Lung (tissue), 12 donors: ENCODE measurements around the gene RNU1-4. TPM values are rescaled to one million over a fixed set of nuclear protein-coding genes. Genes with fewer than 3 reads are reported as not detected.
A peak's percentile ranks its signal among the peaks of the same experiment; 100 is the strongest.
"Not testable (repeated sequence)": the region's sequence is repeated elsewhere in the genome, so short reads cannot be mapped to it uniquely, and the experiment has no call there.

Experiments used
- ATAC-seq: fragments of 200-7000 bp; cut with Tn5 transposase; one replicate; pipeline ENCODE4 v1.9.1; 2020; ENCODE audit warnings: moderate number of reproducible peaks; ENCODE audit not compliant: insufficient read depth, low FRiP score
- DNase-seq, 3 donors: peaks; one replicate each; pipeline ENCODE4 v3.0.0-alpha.2; 2013 to 2017
- H3K27ac ChIP-seq, 2 donors: one replicate each; pipeline ENCODE4 v1.5.1; 2013; ENCODE audit warnings: mild to moderate bottlenecking in 2 of 2, moderate library complexity in 2 of 2, control low read depth in 1 of 2, inconsistent platforms in 1 of 2, low read depth in 1 of 2, low read length in 1 of 2
- H3K27me3 ChIP-seq, 3 donors: one replicate each; pipeline ENCODE4 v1.5.1; 2013; ENCODE audit warnings: low read length in 2 of 3; ENCODE audit not compliant: control insufficient read depth in 3 of 3, insufficient read depth in 3 of 3
- H3K36me3 ChIP-seq, 4 donors: one replicate each; pipeline ENCODE4 v1.5.1; 2013; ENCODE audit warnings: low read length in 4 of 4, mild to moderate bottlenecking in 1 of 4, moderate library complexity in 1 of 4; ENCODE audit not compliant: control insufficient read depth in 4 of 4, insufficient read depth in 4 of 4
- H3K4me1 ChIP-seq, 5 donors: one replicate each; pipeline ENCODE4 v1.5.1; 2013; ENCODE audit warnings: low read length in 5 of 5, mild to moderate bottlenecking in 2 of 5, moderate library complexity in 1 of 5; ENCODE audit not compliant: control insufficient read depth in 5 of 5, insufficient read depth in 5 of 5
- H3K4me3 ChIP-seq: one replicate; pipeline ENCODE4 v1.5.1; 2013; ENCODE audit warnings: mild to moderate bottlenecking, control low read depth, moderate library complexity
- H3K9ac ChIP-seq, 2 donors: one replicate each; pipeline ENCODE4 v1.5.1; 2013; ENCODE audit warnings: low read length in 2 of 2, control low read depth in 1 of 2; ENCODE audit not compliant: insufficient read depth in 1 of 2
- H3K9me3 ChIP-seq, 4 donors: one replicate each; pipeline ENCODE4 v1.5.1; 2013; ENCODE audit warnings: low read length in 3 of 4, mild to moderate bottlenecking in 1 of 4, moderate library complexity in 1 of 4; ENCODE audit not compliant: control insufficient read depth in 4 of 4, insufficient read depth in 3 of 4
- WGBS, 2 donors: extraction: QIAGEN DNeasy Blood & Tissue Kit; methylation state at CpG; one replicate each; pipeline ENCODE4 v1.1.7; 2013; 5-methylcytosine and 5-hydroxymethylcytosine counted together
- polyA plus RNA-seq, 2 donors: library from polyadenylated mRNA; stranded (reverse); fragments of 200-250 nt; gene quantifications; one replicate each; pipeline ENCODE4 v1.2.1, GENCODE V29; 2013
- total RNA-seq, 2 donors: library from RNA; depleted of rRNA in 1 of 2; stranded (reverse); fragments of >200 nt in 1 of 2; gene quantifications; one replicate each; pipeline ENCODE4 v1.2.1, GENCODE V29; 2014 to 2021
- TF ChIP-seq, protein P1 (sequence below): IDR thresholded peaks from 2 replicates; pipeline ENCODE4 v1.5.1; 2012; ENCODE audit warnings: mild to moderate bottlenecking; ENCODE audit errors: control extremely low read depth, extremely low read depth
- donor health status: control.
- donor health status: control.
- donor health status: Bipolar disorder and iron deficiency.
- donor health status: healthy.
- donor health status: DM: yes; HTN: yes; CAD: no.

The RNU1-4 gene
- total and polyA plus RNA-seq, 4 donors = under 0.01 to 3,134 TPM; not detected in 2

GRCh38 chr1:16727190-16728111, 12.9 kb upstream of the RNU1-4 start:
- no peak overlapping the region for H3K27ac ChIP-seq
- H3K4me1 ChIP-seq = no peaks in the 10 kb centered on the region
- peaks cover 0 to 20% (median 0%) of the 10 kb centered on the region in 3 donors for H3K27me3 ChIP-seq
- no peak overlapping the region for H3K9ac ChIP-seq
- no peak overlapping the region for H3K4me3 ChIP-seq
- H3K9me3 ChIP-seq = peaks cover 0 to 4% (median 0%) of the 10 kb centered on the region in 4 donors
- WGBS, 2 donors = 75 to 84% methylated on average over 42 of the region's 42 CpGs
- peak in 1 of 3 donors; percentile 19 for DNase-seq
- no peaks in the 10 kb centered on the region for H3K36me3 ChIP-seq
- TF ChIP-seq, protein P1, sequence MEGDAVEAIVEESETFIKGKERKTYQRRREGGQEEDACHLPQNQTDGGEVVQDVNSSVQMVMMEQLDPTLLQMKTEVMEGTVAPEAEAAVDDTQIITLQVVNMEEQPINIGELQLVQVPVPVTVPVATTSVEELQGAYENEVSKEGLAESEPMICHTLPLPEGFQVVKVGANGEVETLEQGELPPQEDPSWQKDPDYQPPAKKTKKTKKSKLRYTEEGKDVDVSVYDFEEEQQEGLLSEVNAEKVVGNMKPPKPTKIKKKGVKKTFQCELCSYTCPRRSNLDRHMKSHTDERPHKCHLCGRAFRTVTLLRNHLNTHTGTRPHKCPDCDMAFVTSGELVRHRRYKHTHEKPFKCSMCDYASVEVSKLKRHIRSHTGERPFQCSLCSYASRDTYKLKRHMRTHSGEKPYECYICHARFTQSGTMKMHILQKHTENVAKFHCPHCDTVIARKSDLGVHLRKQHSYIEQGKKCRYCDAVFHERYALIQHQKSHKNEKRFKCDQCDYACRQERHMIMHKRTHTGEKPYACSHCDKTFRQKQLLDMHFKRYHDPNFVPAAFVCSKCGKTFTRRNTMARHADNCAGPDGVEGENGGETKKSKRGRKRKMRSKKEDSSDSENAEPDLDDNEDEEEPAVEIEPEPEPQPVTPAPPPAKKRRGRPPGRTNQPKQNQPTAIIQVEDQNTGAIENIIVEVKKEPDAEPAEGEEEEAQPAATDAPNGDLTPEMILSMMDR = no peak
- no peak for ATAC-seq

GRCh38 chr1:16728243-16728949, 11.9 kb upstream of the RNU1-4 start:
- 70 to 74% methylated on average over 16 of the region's 24 CpGs for WGBS, 2 donors
- H3K36me3 ChIP-seq, ATAC-seq, H3K9me3 ChIP-seq, H3K4me3 ChIP-seq, H3K4me1 ChIP-seq, H3K9ac ChIP-seq, H3K27ac ChIP-seq: not testable (repeated sequence)
- peak in 1 of 3 donors; percentile 8 for DNase-seq
- peaks cover 0 to 20% (median 0%) of the 10 kb centered on the region in 3 donors for H3K27me3 ChIP-seq

- H3K27me3 ChIP-seq, ATAC-seq: not testable (repeated sequence)
Observed at GRCh38 chr1:16732254-16732896, 7.9 kb upstream of the RNU1-4 start.

DNA sequence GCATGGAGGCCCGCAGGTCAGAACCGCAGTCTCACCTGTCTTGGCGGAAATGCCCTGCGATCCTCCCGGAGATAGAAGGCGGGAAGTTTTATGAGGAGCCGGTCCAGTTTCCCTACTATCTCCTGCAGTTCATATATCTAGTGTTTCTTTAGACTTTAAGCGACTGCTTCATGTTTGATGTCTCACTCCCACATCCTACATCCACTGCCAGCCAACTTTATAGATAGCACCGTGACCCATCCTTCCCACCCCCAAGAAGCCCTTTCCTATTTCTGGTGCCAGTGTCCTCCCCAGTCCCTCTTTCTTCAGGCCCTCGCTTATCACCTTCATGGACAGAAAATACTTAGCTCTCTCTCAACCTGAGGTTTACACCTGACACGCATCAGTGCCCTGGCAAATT, 914 bp downstream of the RNU1-4 start:
- H3K27ac ChIP-seq, H3K4me1 ChIP-seq, ATAC-seq, DNase-seq, H3K9me3 ChIP-seq, H3K4me3 ChIP-seq, H3K27me3 ChIP-seq, H3K36me3 ChIP-seq, H3K9ac ChIP-seq: not testable (repeated sequence)
- no CpG with 5 or more reads among the region's 11 CpGs for WGBS, 2 donors

More at GRCh38 chr1:16732254-16732896, 7.9 kb upstream of the RNU1-4 start:
- H3K36me3 ChIP-seq, DNase-seq, H3K9me3 ChIP-seq, H3K4me1 ChIP-seq, H3K9ac ChIP-seq, H3K4me3 ChIP-seq, H3K27ac ChIP-seq: not testable (repeated sequence)
- 20 to 30% methylated on average over 2 to 3 of the region's 5 CpGs for WGBS, 2 donors

DNA sequence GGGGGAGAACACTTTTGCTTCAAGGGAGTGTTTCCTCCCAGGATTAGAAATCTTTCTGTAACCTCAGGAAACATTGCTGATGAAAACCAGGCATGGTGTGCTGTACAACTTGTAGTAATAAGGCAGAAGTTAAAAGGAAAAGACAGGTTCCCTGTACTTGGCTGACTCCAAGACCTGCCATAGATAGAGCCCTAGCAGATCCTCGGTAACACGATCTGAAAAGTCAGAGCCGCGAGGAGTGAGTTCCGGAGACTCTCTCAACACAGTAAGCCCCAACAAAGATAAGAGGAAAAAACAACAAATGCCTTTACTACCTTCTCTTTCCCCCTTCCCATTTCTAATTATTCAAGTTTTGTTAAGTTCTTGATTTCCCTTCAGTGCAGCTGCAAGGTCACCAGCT, 7.3 kb downstream of the RNU1-4 start:
- DNase-seq, H3K4me3 ChIP-seq, H3K4me1 ChIP-seq, H3K27me3 ChIP-seq, H3K9me3 ChIP-seq, H3K27ac ChIP-seq, ATAC-seq, H3K9ac ChIP-seq, H3K36me3 ChIP-seq: not testable (repeated sequence)
- WGBS, 2 donors = 63 to 65% methylated on average over 5 of the region's 5 CpGs

- not testable (repeated sequence) for H3K9me3 ChIP-seq, H3K4me1 ChIP-seq, DNase-seq, H3K9ac ChIP-seq, H3K27me3 ChIP-seq, H3K36me3 ChIP-seq, H3K4me3 ChIP-seq, ATAC-seq, H3K27ac ChIP-seq
- 72 to 93% methylated on average over 17 to 23 of the region's 26 CpGs for WGBS, 2 donors
Observed at GRCh38 chr1:16748710-16749109, 8.4 kb downstream of the RNU1-4 start.
